IMR-90 (cell line): ENCODE measurements around the gene POU2AF2. TPM values are rescaled to one million over a fixed set of nuclear protein-coding genes. Genes with fewer than 3 reads are reported as not detected.
A peak's percentile ranks its signal among the peaks of the same experiment; 100 is the strongest.

Experiments
- ATAC-seq: fragments of 200-7000 bp; cut with Tn5 transposase; 2 replicates; pipeline ENCODE4 v1.9.1; 2020; ENCODE audit warnings: low read depth, mild to moderate bottlenecking, moderate library complexity
- BruUV-seq: library from RNA; stranded (reverse); fragments of 400-500 nt; replicated peaks from 2 replicates; lab custom pipeline; 2021; lab: Mats Ljungman, UMichigan
- CTCF ChIA-PET: fragments of 300-600 bp; formaldehyde crosslinking; extraction: SDS; loops from one replicate; lab custom pipeline; 2021; ENCODE audit warnings: antibody characterized with exemption; lab: Yijun Ruan, JAX
- POLR2A ChIA-PET: fragments of 300-600 bp; sonication (Branson Sonifier 250); formaldehyde crosslinking; loops from one replicate; lab custom pipeline; 2022; ENCODE audit warnings: antibody characterized with exemption; ENCODE audit not compliant: unreplicated experiment; lab: Charles Lee
- DNase-seq: peaks from one replicate; pipeline ENCODE4 v3.0.0; 2013
- H2AFZ ChIP-seq: replicated peaks from 2 replicates; pipeline ENCODE3; 2013; ENCODE audit warnings: low read length, mild to moderate bottlenecking; ENCODE audit not compliant: poor library complexity
- H2AK5ac ChIP-seq: 2 replicates; pipeline ENCODE4 v1.6.1; 2013; ENCODE audit warnings: low read depth, low read length, inconsistent platforms
- H2AK9ac ChIP-seq: replicated peaks from 2 replicates; pipeline ENCODE3; 2013; ENCODE audit warnings: mild to moderate bottlenecking, low read depth, low read length, moderate library complexity; ENCODE audit not compliant: poor library complexity
- H2BK120ac ChIP-seq: 2 replicates; pipeline ENCODE4 v1.6.1; 2013; ENCODE audit warnings: low read depth, low read length, inconsistent platforms
- H2BK15ac ChIP-seq: 3 replicates; pipeline ENCODE4 v1.6.1; 2013; ENCODE audit warnings: low read depth, low read length, inconsistent platforms
- H2BK20ac ChIP-seq: 2 replicates; pipeline ENCODE4 v1.6.1; 2013; ENCODE audit warnings: low read depth, mild to moderate bottlenecking, inconsistent platforms, low read length, moderate library complexity
- H2BK5ac ChIP-seq: 2 replicates; pipeline ENCODE4 v1.6.1; 2013; ENCODE audit warnings: mild to moderate bottlenecking, low read depth, low read length, inconsistent platforms; ENCODE audit not compliant: poor library complexity, severe bottlenecking
- H3K14ac ChIP-seq: replicated peaks from 2 replicates; pipeline ENCODE4 v1.6.1; 2013; ENCODE audit warnings: low read depth, low read length, inconsistent platforms
- H3K18ac ChIP-seq: 2 replicates; pipeline ENCODE4 v1.6.1; 2013; ENCODE audit warnings: low read depth, low read length, control low read depth
- H3K23ac ChIP-seq: 2 replicates; pipeline ENCODE4 v1.6.1; 2013; ENCODE audit warnings: low read depth, low read length, inconsistent platforms
- H3K27ac ChIP-seq: 2 replicates; pipeline ENCODE4 v1.5.1; 2013; ENCODE audit warnings: mild to moderate bottlenecking, control low read depth, low read length; ENCODE audit not compliant: insufficient read depth
- H3K27me3 ChIP-seq: 2 replicates; pipeline ENCODE4 v1.6.1; 2013; ENCODE audit warnings: low read length; ENCODE audit not compliant: control insufficient read depth, insufficient read depth
- H3K36me3 ChIP-seq: 2 replicates; pipeline ENCODE4 v1.6.1; 2013; ENCODE audit warnings: low read length, mixed read lengths; ENCODE audit not compliant: control insufficient read depth, insufficient read depth
- H3K4ac ChIP-seq: 2 replicates; pipeline ENCODE4 v1.6.1; 2013; ENCODE audit warnings: low read depth, low read length, inconsistent platforms
- H3K4me1 ChIP-seq: 2 replicates; pipeline ENCODE4 v1.6.1; 2013; ENCODE audit warnings: low read length, mixed read lengths; ENCODE audit not compliant: control insufficient read depth, insufficient read depth
- H3K4me2 ChIP-seq: 2 replicates; pipeline ENCODE4 v1.6.1; 2013; ENCODE audit warnings: low read depth, mild to moderate bottlenecking, control low read depth, low read length, moderate library complexity
- H3K4me3 ChIP-seq: 2 replicates; pipeline ENCODE4 v1.5.1; 2013; ENCODE audit warnings: low read depth, mild to moderate bottlenecking, control low read depth, low read length, moderate library complexity; ENCODE audit not compliant: insufficient read depth
- H3K56ac ChIP-seq: 2 replicates; pipeline ENCODE4 v1.6.1; 2013; ENCODE audit warnings: low read length, inconsistent platforms; ENCODE audit not compliant: insufficient read depth; ENCODE audit errors: extremely low read depth
- H3K79me1 ChIP-seq, 2 experiments: 2 replicates each; pipeline ENCODE4 v1.6.1; 2013; ENCODE audit warnings: low read length in 2 of 2, inconsistent platforms in 1 of 2, low read depth in 1 of 2
- H3K9ac ChIP-seq: 2 replicates; pipeline ENCODE4 v1.6.1; 2013; ENCODE audit warnings: low read depth, low read length, control low read depth
- H3K9me1 ChIP-seq: 2 replicates; pipeline ENCODE4 v1.6.1; 2013; ENCODE audit warnings: low read length, inconsistent platforms; ENCODE audit not compliant: insufficient read depth
- H3K9me3 ChIP-seq: 2 replicates; pipeline ENCODE4 v1.6.1; 2013; ENCODE audit warnings: low read length; ENCODE audit not compliant: control insufficient read depth, insufficient read depth
- H4K20me1 ChIP-seq: 2 replicates; pipeline ENCODE4 v1.6.1; 2013; ENCODE audit warnings: low read length, inconsistent platforms; ENCODE audit not compliant: insufficient read depth
- H4K5ac ChIP-seq: 2 replicates; pipeline ENCODE4 v1.6.1; 2013; ENCODE audit warnings: mild to moderate bottlenecking, low read depth, low read length, control low read depth
- H4K8ac ChIP-seq, 2 experiments: 2 replicates each; pipeline ENCODE4 v1.6.1; 2013; ENCODE audit warnings: low read depth in 2 of 2, low read length in 2 of 2, control low read depth in 1 of 2, inconsistent platforms in 1 of 2
- H4K91ac ChIP-seq: 2 replicates; pipeline ENCODE4 v1.6.1; 2013; ENCODE audit warnings: low read depth, low read length, inconsistent platforms; ENCODE audit not compliant: insufficient read depth
- BHLHE40 ChIP-seq: fragments of 150-350 bp; IDR thresholded peaks from 2 replicates; pipeline ENCODE4 v1.6.1; 2016; ENCODE audit warnings: mild to moderate bottlenecking, low read depth, low read length
- CEBPB ChIP-seq: IDR thresholded peaks from 2 replicates; pipeline ENCODE4 v1.6.1; 2012; ENCODE audit warnings: low read depth, low read length, improper control_type of control experiment
- CHD1 ChIP-seq: IDR thresholded peaks from 2 replicates; pipeline ENCODE4 v1.6.1; 2012; ENCODE audit warnings: low read depth, low read length, improper control_type of control experiment
- CTCF ChIP-seq: conservative IDR thresholded peaks from 2 replicates; pipeline ENCODE4 v1.5.1; 2012; ENCODE audit warnings: mild to moderate bottlenecking, low read depth, low read length, improper control_type of control experiment
- ELK1 ChIP-seq: fragments of 150-350 bp; IDR thresholded peaks from 2 replicates; pipeline ENCODE4 v1.6.1; 2016; ENCODE audit warnings: low read depth, mild to moderate bottlenecking, low read length, moderate library complexity, borderline replicate concordance
- FOS ChIP-seq: fragments of 150-350 bp; IDR thresholded peaks from 2 replicates; pipeline ENCODE4 v1.6.1; 2016; ENCODE audit warnings: low read depth, low read length
- MAFK ChIP-seq: IDR thresholded peaks from 2 replicates; pipeline ENCODE4 v1.6.1; 2012; ENCODE audit warnings: low read depth, low read length, improper control_type of control experiment
- MAZ ChIP-seq: IDR thresholded peaks from 2 replicates; pipeline ENCODE4 v1.6.1; 2012; ENCODE audit warnings: low read depth, mild to moderate bottlenecking, low read length, improper control_type of control experiment, moderate library complexity, borderline replicate concordance
- MXI1 ChIP-seq: IDR thresholded peaks from 2 replicates; pipeline ENCODE4 v1.6.1; 2012; ENCODE audit warnings: low read depth, mild to moderate bottlenecking, low read length, moderate library complexity, borderline replicate concordance
- NFE2L2 ChIP-seq: fragments of 150-350 bp; IDR thresholded peaks from 2 replicates; pipeline ENCODE4 v1.6.1; 2016; ENCODE audit warnings: low read depth, mild to moderate bottlenecking, low read length
- POLR2A ChIP-seq: IDR thresholded peaks from 2 replicates; pipeline ENCODE4 v1.6.1; 2012; ENCODE audit warnings: mild to moderate bottlenecking, low read depth, low read length
- RAD21 ChIP-seq: IDR thresholded peaks from 2 replicates; pipeline ENCODE4 v1.6.1; 2012; ENCODE audit warnings: low read length, improper control_type of control experiment
- RCOR1 ChIP-seq: IDR thresholded peaks from 2 replicates; pipeline ENCODE4 v1.6.1; 2012; ENCODE audit warnings: mild to moderate bottlenecking, low read length, improper control_type of control experiment; ENCODE audit not compliant: insufficient replicate concordance
- RFX5 ChIP-seq: IDR thresholded peaks from 2 replicates; pipeline ENCODE4 v1.8.0; 2012; ENCODE audit warnings: low read depth, mild to moderate bottlenecking, low read length, moderate library complexity
- SMC3 ChIP-seq: fragments of 150-350 bp; IDR thresholded peaks from 2 replicates; pipeline ENCODE4 v1.6.1; 2016; ENCODE audit warnings: low read depth, mild to moderate bottlenecking, antibody characterized with exemption, low read length, moderate library complexity
- USF2 ChIP-seq: fragments of 150-350 bp; IDR thresholded peaks from 2 replicates; pipeline ENCODE4 v1.6.1; 2017; ENCODE audit warnings: mild to moderate bottlenecking, antibody characterized with exemption, low read length, low read depth
- WGBS, 2 experiments: methylation state at CpG; one replicate each; pipeline versions ENCODE4 v1.1.5 to v1.1.7; 2013; ENCODE audit warnings: missing lambda C conversion rate in 2 of 2; ENCODE audit not compliant: insufficient read length in 1 of 2; ENCODE audit errors: extremely low coverage in 2 of 2; 5-methylcytosine and 5-hydroxymethylcytosine counted together
- dilution Hi-C: fragments of 300-500 bp; cut with HindIII; formaldehyde crosslinking; loops from one replicate; pipeline ENCODE4 v1.14.3; 2018; ENCODE audit warnings: low sequenced_read_pairs; ENCODE audit not compliant: unreplicated experiment
- in situ Hi-C: fragments of 300-500 bp; cut with MboI; formaldehyde crosslinking; loops from 3 replicates; pipeline ENCODE4 v1.14.3; 2019; ENCODE audit warnings: low sequenced_read_pairs, inconsistent platforms, mixed read lengths
- intact Hi-C: fragments of 100-400 bp; cut with micrococcal nuclease; formaldehyde crosslinking; loops from 2 replicates; pipeline ENCODE4 v1.10.0; 2022
- polyA plus RNA-seq, 3 experiments: library from polyadenylated mRNA; depleted of rRNA; stranded (reverse); fragments of >200 nt; gene quantifications; 2 replicates each; pipeline ENCODE4 v1.2.3, GENCODE V29; 2012; ENCODE audit warnings: low replicate concordance in 1 of 3
- total RNA-seq: library from RNA; depleted of rRNA; stranded (reverse); fragments of >200 nt; gene quantifications from 2 replicates; pipeline ENCODE4 v1.2.3, GENCODE V29; 2012

The POU2AF2 gene
- total and polyA plus RNA-seq, 2 of the 4 experiments (the other 2 are of a cell fraction): not detected

- in situ Hi-C loops (loop anchor here (5.0 kb wide), 2 partner anchors 517 to 762 kb away; partner anchors contain the start of gene ARHGAP20), dilution Hi-C loops (no loop called here), intact Hi-C loops (loop anchor here (1.0 to 10.0 kb wide), 10 partner anchors 165 to 1025 kb away; no protein-coding TSS in a partner anchor)
- ChIA-PET POLR2A (no interaction called here), CTCF (interaction anchor here (0.7 to 1.3 kb wide), 4 partner anchors 9 to 1008 kb away, joined by 3 to 4 read pairs (median 3); no protein-coding TSS in a partner anchor)
- Histone ChIP-seq H2AK9ac (no peak overlapping the region), H3K79me1 (no peaks in the 10 kb centered on the region), H2BK120ac (peak overlapping the region; percentile 56), H3K18ac (no peak overlapping the region), H3K4me3 (no peak overlapping the region), H4K8ac (peak overlapping the region in 1 of 2 experiments; percentile 89; a peak in 2 of 4 replicates), H3K4me2 (no peak overlapping the region), H4K5ac (peak overlapping the region; percentile 30; the same call in 1 of the 2 replicates), H3K36me3 (no peaks in the 10 kb centered on the region), H2BK15ac (peak overlapping the region; percentile 88; the same call in 2 of the 3 replicates), H3K4ac (peak overlapping the region; percentile 82), H3K27ac (no peak overlapping the region), H3K56ac (no peak overlapping the region), H3K27me3 (no peaks in the 10 kb centered on the region), H3K9me1 (peaks cover 2% of the 10 kb centered on the region; the same call in 1 of the 2 replicates), H2BK20ac (peak overlapping the region; percentile 95), H3K4me1 (peaks cover 8% of the 10 kb centered on the region), H3K9me3 (peaks cover 2% of the 10 kb centered on the region; the same call in 1 of the 2 replicates), H4K91ac (peak overlapping the region; percentile 69; the same call in 1 of the 2 replicates), H2AFZ (no peak overlapping the region), H3K14ac (no peak overlapping the region), H3K9ac (no peak overlapping the region), H4K20me1 (no peaks in the 10 kb centered on the region), H3K23ac (no peak overlapping the region), H2AK5ac (peak overlapping the region; percentile 65; the same call in 1 of the 2 replicates), H2BK5ac (no peak overlapping the region)
- no TSS peak for BruUV-seq
- TF ChIP-seq BHLHE40 (no peak), NFE2L2 (no peak), USF2 (no peak), CTCF (no peak), MXI1 (no peak), RFX5 (no peak), FOS (no peak), CHD1 (no peak), CEBPB (no peak), MAZ (no peak), ELK1 (no peak), MAFK (no peak), RCOR1 (no peak), SMC3 (no peak), POLR2A (no peak), RAD21 (no peak)
- no peak for ATAC-seq
- DNase-seq: no peak
- no CpG with 5 or more reads among the region's 6 CpGs for WGBS, 2 experiments
Measured at GRCh38 chr11:111229604-111230003, 15.9 kb upstream of the POU2AF2 start.
